ENCODE data around the gene ZNF385B. TPM values are rescaled to one million over a fixed set of nuclear protein-coding genes. Genes with fewer than 3 reads are reported as not detected.
A peak's percentile ranks its signal among the peaks of the same experiment; 100 is the strongest.

ZNF385B gene
- total and polyA plus RNA-seq, 11 donors = 0.07 to 12.2 (median 2.3) TPM

DNA sequence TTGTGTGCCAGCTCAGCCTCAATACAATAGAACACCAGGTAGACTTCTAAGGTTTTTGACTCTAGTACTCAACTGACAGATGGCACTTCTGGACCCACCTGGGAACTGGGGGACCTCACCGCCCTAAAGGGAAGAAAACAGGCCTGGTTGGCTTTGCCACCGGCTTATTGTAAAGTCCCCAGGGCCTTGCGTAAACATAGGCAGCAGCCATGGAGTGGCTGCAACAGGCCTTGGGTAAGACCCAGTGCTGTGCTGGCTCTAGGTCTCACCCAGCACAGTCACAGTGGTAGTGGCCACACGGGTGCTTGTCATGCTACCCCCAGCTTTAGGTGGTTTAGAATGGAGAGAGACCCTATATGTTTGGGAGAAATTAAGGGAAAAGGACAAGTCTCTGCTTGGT lies 366.1 kb downstream of the ZNF385B start:
- H3K36me3 ChIP-seq = no peaks in the 10 kb centered on the region
- WGBS, 4 donors = 87 to 96% (median 92%) methylated on average over 4 of the region's 4 CpGs
- peaks cover 0 to 23% (median 0%) of the 10 kb centered on the region in 12 donors for H3K9me3 ChIP-seq
- no peak overlapping the region for H3K27ac ChIP-seq
- intact Hi-C loops (cut with DNase I) = no loop called here
- ATAC-seq (no peak), DNase-seq (no peak)
- TF ChIP-seq POLR2A (IDR thresholded peaks at IDR 0.05) = no peak
- TF ChIP-seq CTCF (IDR thresholded peaks at IDR 0.05) = no peak
- no peak overlapping the region for H3K4me3 ChIP-seq
- no peaks in the 10 kb centered on the region for H3K27me3 ChIP-seq
- H3K4me1 ChIP-seq = no peaks in the 10 kb centered on the region

GRCh38 chr2:179488563-179488962 lies 372.8 kb downstream of the ZNF385B start:
- no peak overlapping the region for H3K27ac ChIP-seq
- H3K36me3 ChIP-seq = no peaks in the 10 kb centered on the region
- no peak for DNase-seq
- no peak for ATAC-seq
- intact Hi-C loops (cut with DNase I) = no loop called here
- H3K4me3 ChIP-seq = no peak overlapping the region
- H3K9me3 ChIP-seq = no peaks in the 10 kb centered on the region
- TF ChIP-seq POLR2A (IDR thresholded peaks at IDR 0.05) = no peak
- no peak for TF ChIP-seq CTCF (IDR thresholded peaks at IDR 0.05)
- H3K4me1 ChIP-seq = peaks cover 0 to 14% (median 0%) of the 10 kb centered on the region in 12 donors
- no peaks in the 10 kb centered on the region for H3K27me3 ChIP-seq
- 72 to 81% (median 80%) methylated on average over 2 of the region's 2 CpGs for WGBS, 4 donors

GRCh38 chr2:179487010-179487731 lies 374.2 kb downstream of the ZNF385B start:
- Histone ChIP-seq H3K4me1 (peaks cover 0 to 14% (median 0%) of the 10 kb centered on the region in 12 donors), H3K4me3 (no peak overlapping the region), H3K27ac (peak overlapping the region in 4 of 12 donors; percentile 30 to 67 (median 42)), H3K27me3 (no peaks in the 10 kb centered on the region), H3K9me3 (no peaks in the 10 kb centered on the region), H3K36me3 (no peaks in the 10 kb centered on the region)
- 20 to 24% (median 22%) methylated on average over 5 of the region's 5 CpGs for WGBS, 4 donors
- ATAC-seq (peak; percentile 82 to 88 (median 86)), DNase-seq (no peak)
- intact Hi-C loops (cut with DNase I) = loop anchor here in 1 of 10 donors (1.0 kb wide), 1 partner anchor 107 kb away; no protein-coding TSS in a partner anchor
- TF ChIP-seq CTCF (IDR thresholded peaks at IDR 0.05) = no peak
- TF ChIP-seq POLR2A (IDR thresholded peaks at IDR 0.05) = no peak

DNA sequence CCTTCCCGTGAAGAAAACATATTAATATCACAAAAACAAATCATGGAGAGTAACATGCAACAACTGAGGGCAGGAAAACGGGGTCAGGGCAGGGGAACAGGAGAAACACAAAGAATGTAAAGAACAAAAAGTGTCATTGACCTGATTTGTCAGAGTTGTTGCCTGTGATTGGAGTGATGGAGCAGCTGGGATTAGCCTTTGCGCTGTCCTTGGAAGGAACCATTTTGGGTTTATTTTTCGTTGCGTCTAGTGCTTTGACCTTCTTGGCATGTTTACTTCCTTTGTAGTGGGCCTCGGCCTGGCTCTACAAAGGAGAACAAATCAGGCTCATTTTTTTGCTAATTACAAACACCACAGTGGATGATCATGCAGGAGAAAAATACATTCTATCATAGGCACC lies 378.3 kb downstream of the ZNF385B start:
- WGBS, 4 donors = 74 to 84% (median 80%) methylated on average over 6 of the region's 6 CpGs
- H3K9me3 ChIP-seq = no peaks in the 10 kb centered on the region

More for the DNA sequence above, 378.3 kb downstream of the ZNF385B start:
- Histone ChIP-seq H3K27ac (no peak overlapping the region), H3K36me3 (no peaks in the 10 kb centered on the region), H3K4me3 (no peak overlapping the region), H3K27me3 (no peaks in the 10 kb centered on the region), H3K4me1 (peaks cover 0 to 14% (median 0%) of the 10 kb centered on the region in 12 donors)
- TF ChIP-seq POLR2A (IDR thresholded peaks at IDR 0.05) = no peak
- no peak for TF ChIP-seq CTCF (IDR thresholded peaks at IDR 0.05)
- intact Hi-C loops (cut with DNase I) = no loop called here
- DNase-seq (no peak), ATAC-seq (no peak)

Data from heart left ventricle (tissue), 16 donors.